H9 (cell line): ENCODE measurements around the gene APOM. TPM values are rescaled to one million over a fixed set of nuclear protein-coding genes. Genes with fewer than 3 reads are reported as not detected.

Source experiments
- DNase-seq: peaks from one replicate; pipeline ENCODE4 v3.0.0-alpha.2; 2017
- H2AFZ ChIP-seq: one replicate; pipeline ENCODE4 v1.6.1; 2013; ENCODE audit warnings: mild to moderate bottlenecking, low read length, control low read depth, moderate library complexity
- H2AK5ac ChIP-seq: 2 replicates; pipeline ENCODE4 v1.6.1; 2013; ENCODE audit warnings: low read length, control low read depth, mixed read lengths; ENCODE audit not compliant: insufficient read length
- H2BK120ac ChIP-seq: one replicate; pipeline ENCODE4 v1.6.1; 2013; ENCODE audit warnings: low read depth, mild to moderate bottlenecking, low read length, control low read depth, inconsistent platforms; ENCODE audit not compliant: poor library complexity, severe bottlenecking
- H2BK12ac ChIP-seq: 2 replicates; pipeline ENCODE4 v1.6.1; 2013; ENCODE audit warnings: low read length, control low read depth, mixed read lengths, low read depth; ENCODE audit not compliant: insufficient read length
- H2BK15ac ChIP-seq: 2 replicates; pipeline ENCODE4 v1.6.1; 2013; ENCODE audit warnings: low read depth, low read length, control low read depth
- H2BK20ac ChIP-seq: one replicate; pipeline ENCODE4 v1.6.1; 2013; ENCODE audit warnings: low read depth, mild to moderate bottlenecking, low read length, control low read depth, inconsistent platforms; ENCODE audit not compliant: poor library complexity, severe bottlenecking
- H2BK5ac ChIP-seq: 2 replicates; pipeline ENCODE4 v1.6.1; 2013; ENCODE audit warnings: low read length, control low read depth, mixed read lengths; ENCODE audit not compliant: insufficient read length
- H3K14ac ChIP-seq: 2 replicates; pipeline ENCODE4 v1.6.1; 2013; ENCODE audit warnings: low read length, control low read depth; ENCODE audit not compliant: insufficient read depth
- H3K18ac ChIP-seq: 2 replicates; pipeline ENCODE4 v1.6.1; 2013; ENCODE audit warnings: low read depth, mild to moderate bottlenecking, mixed read lengths, low read length, control low read depth; ENCODE audit not compliant: insufficient read length
- H3K23ac ChIP-seq: 2 replicates; pipeline ENCODE4 v1.6.1; 2013; ENCODE audit warnings: low read length, control low read depth, mixed read lengths, low read depth; ENCODE audit not compliant: insufficient read length
- H3K23me2 ChIP-seq: 2 replicates; pipeline ENCODE4 v1.6.1; 2013; ENCODE audit warnings: low read depth, mild to moderate bottlenecking, mixed read lengths, low read length, control low read depth; ENCODE audit not compliant: insufficient read length, poor library complexity, severe bottlenecking
- H3K27ac ChIP-seq: 2 replicates; pipeline ENCODE4 v1.5.1; 2013; ENCODE audit warnings: low read length, control low read depth, mixed read lengths, low read depth; ENCODE audit not compliant: insufficient read length
- H3K27me3 ChIP-seq: 2 replicates; pipeline ENCODE4 v1.6.1; 2013; ENCODE audit warnings: low read length, control low read depth, inconsistent platforms; ENCODE audit not compliant: insufficient read depth
- H3K4ac ChIP-seq: 2 replicates; pipeline ENCODE4 v1.6.1; 2013; ENCODE audit warnings: low read depth, mild to moderate bottlenecking, control low read depth, inconsistent platforms, low read length, moderate library complexity
- H3K4me1 ChIP-seq: 2 replicates; pipeline ENCODE4 v1.6.1; 2013; ENCODE audit warnings: low read length, control low read depth, inconsistent platforms; ENCODE audit not compliant: insufficient read depth
- H3K4me2 ChIP-seq: 2 replicates; pipeline ENCODE4 v1.6.1; 2013; ENCODE audit warnings: low read length, control low read depth, mixed read lengths; ENCODE audit not compliant: insufficient read length, insufficient read depth
- H3K56ac ChIP-seq: 2 replicates; pipeline ENCODE4 v1.6.1; 2013; ENCODE audit warnings: low read depth, mild to moderate bottlenecking, mixed read lengths, low read length, control low read depth; ENCODE audit not compliant: insufficient read length
- H3K79me1 ChIP-seq: 2 replicates; pipeline ENCODE4 v1.6.1; 2013; ENCODE audit warnings: low read depth, mild to moderate bottlenecking, moderate library complexity, low read length, control low read depth, inconsistent platforms; ENCODE audit not compliant: insufficient read depth, poor library complexity, severe bottlenecking
- H3K79me2 ChIP-seq: 2 replicates; pipeline ENCODE4 v1.6.1; 2013; ENCODE audit warnings: low read length, control low read depth, inconsistent platforms; ENCODE audit not compliant: insufficient read depth
- H3K9ac ChIP-seq: 2 replicates; pipeline ENCODE4 v1.6.1; 2013; ENCODE audit warnings: low read length, control low read depth, mixed read lengths; ENCODE audit not compliant: insufficient read length; ENCODE audit errors: extremely low read depth
- H3K9me3 ChIP-seq: one replicate; pipeline ENCODE4 v1.6.1; 2013; ENCODE audit warnings: low read depth, low read length, inconsistent platforms; ENCODE audit not compliant: control insufficient read depth
- H3T11ph ChIP-seq: one replicate; pipeline ENCODE4 v1.6.1; 2013; ENCODE audit warnings: mild to moderate bottlenecking, low read length, control low read depth, inconsistent platforms
- H4K20me1 ChIP-seq: one replicate; pipeline ENCODE4 v1.6.1; 2013; ENCODE audit not compliant: control insufficient read depth, insufficient read length, insufficient read depth
- H4K5ac ChIP-seq: 2 replicates; pipeline ENCODE4 v1.6.1; 2013; ENCODE audit warnings: low read depth, mild to moderate bottlenecking, mixed read lengths, low read length, control low read depth; ENCODE audit not compliant: insufficient read length
- H4K8ac ChIP-seq: replicated peaks from 2 replicates; pipeline ENCODE4 v1.6.1; 2013; ENCODE audit warnings: low read length, control low read depth, mixed read lengths, low read depth; ENCODE audit not compliant: insufficient read length
- H4K91ac ChIP-seq: 2 replicates; pipeline ENCODE4 v1.6.1; 2013; ENCODE audit warnings: low read depth, mild to moderate bottlenecking, moderate library complexity, mixed read lengths, low read length, control low read depth; ENCODE audit not compliant: insufficient read length
- H3K27ac Mint-ChIP-seq, 3 experiments: 2 replicates in 2 of 3; 3 replicates in 1 of 3; pipeline ENCODE4 v1.8.0; 2020 to 2021; ENCODE audit warnings: mixed read lengths in 3 of 3, mild to moderate bottlenecking in 1 of 3, moderate library complexity in 1 of 3
- H3K27me3 Mint-ChIP-seq: 2 replicates; pipeline ENCODE4 v1.8.0; 2021; ENCODE audit warnings: low read depth, mild to moderate bottlenecking, moderate library complexity, mixed read lengths
- H3K36me3 Mint-ChIP-seq, 3 experiments: 2 replicates in 2 of 3; 3 replicates in 1 of 3; pipeline ENCODE4 v1.8.0; 2020 to 2021; ENCODE audit warnings: low read depth in 3 of 3, mixed read lengths in 3 of 3; ENCODE audit not compliant: insufficient read depth in 1 of 3
- H3K4me1 Mint-ChIP-seq, 2 experiments: 2 replicates each; pipeline ENCODE4 v1.8.0; 2020; ENCODE audit warnings: mixed read lengths in 2 of 2
- H3K4me3 Mint-ChIP-seq, 2 experiments: 2 replicates in 1 of 2; 3 replicates in 1 of 2; pipeline ENCODE4 v1.8.0; 2020 to 2021; ENCODE audit warnings: mild to moderate bottlenecking in 2 of 2, mixed read lengths in 2 of 2, moderate library complexity in 1 of 2
- H3K9me3 Mint-ChIP-seq, 2 experiments: 2 replicates in 1 of 2; 3 replicates in 1 of 2; pipeline ENCODE4 v1.8.0; 2020; ENCODE audit warnings: mild to moderate bottlenecking in 2 of 2, mixed read lengths in 2 of 2, moderate library complexity in 1 of 2
- CTCF ChIP-seq: fragments of 200-600 bp; sonication (generic); conservative IDR thresholded peaks from 3 replicates; pipeline ENCODE4 v1.8.0; 2021; ENCODE audit warnings: antibody characterized with exemption, mild to moderate bottlenecking
- WGBS: extraction: QIAGEN DNeasy Blood & Tissue Kit; methylation state at CpG from one replicate; pipeline ENCODE4 v1.1.7; 2013; ENCODE audit warnings: missing lambda C conversion rate, low lambda C conversion rate, mixed read lengths; ENCODE audit not compliant: insufficient read length; ENCODE audit errors: extremely low coverage; 5-methylcytosine and 5-hydroxymethylcytosine counted together
- total RNA-seq: library from RNA; stranded (reverse); gene quantifications from 2 replicates; pipeline ENCODE4 v1.2.1, GENCODE V29; 2021

The APOM gene
- total RNA-seq, 1 experiment from 2014 or later, result 3.6 TPM

GRCh38 chr6:31620586-31621319 is 34.9 kb upstream of the APOM start, which contains the start of gene PRRC2A:
TSS of gene PRRC2A (plus strand) at chr6:31620715. CDS start at chr6:31622790, 2,075 bp downstream.
- H3K4ac ChIP-seq, result no peak within 1 kb of the TSS; the same call in 1 of the 2 replicates
- peak within 1 kb of the TSS; percentile 91 for H3K9ac ChIP-seq
- peak within 1 kb of the TSS; percentile 92 for H3K18ac ChIP-seq
- peak; percentile 85 for DNase-seq
- Mint-ChIP-seq H3K36me3 (peaks cover 42 to 47% (median 47%) of the 10 kb centered on the region in 3 experiments), H3K27ac (peak within 1 kb of the TSS; percentile 100), H3K9me3 (no peaks in the 10 kb centered on the region; a peak in 1 of 5 replicates), H3K4me1 (peaks cover 21 to 26% of the 10 kb centered on the region in 2 experiments), H3K4me3 (peak within 1 kb of the TSS; percentile 93 to 98), H3K27me3 (no peaks in the 10 kb centered on the region)
- H3K27me3 ChIP-seq, result no peaks in the 10 kb centered on the region
- peaks cover 20% of the 10 kb centered on the region for H3K79me2 ChIP-seq
- H2BK15ac ChIP-seq, result no peak within 1 kb of the TSS
- H4K91ac ChIP-seq, result no peak within 1 kb of the TSS
- no CpG with 5 or more reads among the region's 67 CpGs for WGBS
- H3K14ac ChIP-seq, result peak within 1 kb of the TSS; percentile 98
- peak within 1 kb of the TSS; percentile 90 for H2BK120ac ChIP-seq
- no peak within 1 kb of the TSS for H2BK12ac ChIP-seq
- peaks cover 7% of the 10 kb centered on the region for H3K4me1 ChIP-seq
- H2AK5ac ChIP-seq, result no peak within 1 kb of the TSS
- peak within 1 kb of the TSS; percentile 92 for H3K4me2 ChIP-seq
- peaks cover 8% of the 10 kb centered on the region for H3K23me2 ChIP-seq
- H3K23ac ChIP-seq, result no peak within 1 kb of the TSS
- no peak within 1 kb of the TSS for H2AFZ ChIP-seq
- H3T11ph ChIP-seq, result peak within 1 kb of the TSS; percentile 30
- no peak within 1 kb of the TSS for H2BK5ac ChIP-seq
- no peak for TF ChIP-seq CTCF
- H4K20me1 ChIP-seq, result no peaks in the 10 kb centered on the region
- H4K5ac ChIP-seq, result no peak within 1 kb of the TSS
- H4K8ac ChIP-seq, result no peak within 1 kb of the TSS
- H3K9me3 ChIP-seq, result no peaks in the 10 kb centered on the region
- H3K79me1 ChIP-seq, result peaks cover 2% of the 10 kb centered on the region
- peak within 1 kb of the TSS; percentile 86 for H3K27ac ChIP-seq
- H3K56ac ChIP-seq, result no peak within 1 kb of the TSS
- H2BK20ac ChIP-seq, result no peak within 1 kb of the TSS
